HEK293 (cell line): ENCODE measurements around the gene METTL8.
"Not testable (repeated sequence)": the region's sequence is repeated elsewhere in the genome, so short reads cannot be mapped to it uniquely, and the experiment has no call there.

ENCODE experiments used
- CTCF ChIP-seq: fragments of 450-650 bp; formaldehyde crosslinking; IDR thresholded peaks from 2 replicates; pipeline ENCODE4 v1.5.1; 2016; ENCODE audit warnings: missing biosample characterization, missing genetic modification characterization
- KLF1 ChIP-seq: fragments of 450-650 bp; formaldehyde crosslinking; IDR thresholded peaks from 2 replicates; pipeline ENCODE4 v1.5.1; 2016; ENCODE audit warnings: missing biosample characterization, missing genetic modification characterization
- KLF8 ChIP-seq: fragments of 450-650 bp; formaldehyde crosslinking; IDR thresholded peaks from 2 replicates; pipeline ENCODE4 v1.5.1; 2016; ENCODE audit warnings: missing biosample characterization, missing genetic modification characterization
- ZBTB44 ChIP-seq: fragments of 450-650 bp; IDR thresholded peaks from 2 replicates; pipeline ENCODE4 v1.5.1; 2018; ENCODE audit warnings: missing biosample characterization, mild to moderate bottlenecking, missing genetic modification characterization
- ZFP3 ChIP-seq: fragments of 450-650 bp; formaldehyde crosslinking; IDR thresholded peaks from 2 replicates; pipeline ENCODE4 v1.5.1; 2016; ENCODE audit warnings: low read depth, missing biosample characterization, missing genetic modification characterization
- ZNF121 ChIP-seq: fragments of 450-650 bp; formaldehyde crosslinking; IDR thresholded peaks from 2 replicates; pipeline ENCODE4 v1.5.1; 2016; ENCODE audit warnings: missing biosample characterization, missing genetic modification characterization
- ZNF184 ChIP-seq: fragments of 450-650 bp; IDR thresholded peaks from 2 replicates; pipeline ENCODE4 v1.5.1; 2018; ENCODE audit warnings: missing biosample characterization, mild to moderate bottlenecking, missing genetic modification characterization
- ZNF555 ChIP-seq: fragments of 450-650 bp; formaldehyde crosslinking; conservative IDR thresholded peaks from 2 replicates; pipeline ENCODE4 v1.5.1; 2017; ENCODE audit warnings: missing biosample characterization, mild to moderate bottlenecking, missing genetic modification characterization, inconsistent platforms
- ZNF626 ChIP-seq: fragments of 450-650 bp; sonication (Bioruptor Pico); formaldehyde crosslinking; IDR thresholded peaks from 2 replicates; pipeline ENCODE4 v1.5.1; 2018; ENCODE audit warnings: missing biosample characterization, missing genetic modification characterization, inconsistent platforms
- TF ChIP-seq, protein P1 (sequence below): fragments of 450-650 bp; formaldehyde crosslinking; IDR thresholded peaks from 2 replicates; pipeline ENCODE4 v1.5.1; 2016; ENCODE audit warnings: missing biosample characterization, missing genetic modification characterization

DNA sequence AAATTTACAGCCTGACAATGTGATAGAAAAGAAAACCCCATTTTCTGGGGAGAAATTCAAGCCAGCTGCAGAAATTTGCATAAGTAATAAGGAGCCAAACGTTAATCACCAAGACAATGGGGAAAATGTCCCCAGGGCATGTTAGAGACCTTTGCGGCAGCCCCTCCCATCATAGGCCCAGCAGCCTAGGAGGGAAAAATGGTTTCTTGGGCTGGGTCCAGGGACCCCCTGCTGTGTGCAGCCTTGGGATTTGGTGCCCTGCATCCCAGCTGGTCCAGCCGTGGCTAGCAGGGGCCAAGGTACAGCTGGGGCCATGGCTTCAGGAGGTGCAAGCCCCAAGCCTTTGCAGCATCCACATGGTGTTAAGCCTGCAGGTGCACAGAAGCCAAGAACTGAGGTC is 121.6 kb downstream of the METTL8 start:
- TF ChIP-seq CTCF (tag by site-specific recombination); KLF8 (tag by site-specific recombination); ZNF121; ZNF555 (tag by site-specific recombination); ZFP3 (tag by site-specific recombination); ZBTB44 (tag by site-specific recombination); KLF1; ZNF626 (tag by site-specific recombination); ZNF184: not testable (repeated sequence)
- TF ChIP-seq, protein P1, sequence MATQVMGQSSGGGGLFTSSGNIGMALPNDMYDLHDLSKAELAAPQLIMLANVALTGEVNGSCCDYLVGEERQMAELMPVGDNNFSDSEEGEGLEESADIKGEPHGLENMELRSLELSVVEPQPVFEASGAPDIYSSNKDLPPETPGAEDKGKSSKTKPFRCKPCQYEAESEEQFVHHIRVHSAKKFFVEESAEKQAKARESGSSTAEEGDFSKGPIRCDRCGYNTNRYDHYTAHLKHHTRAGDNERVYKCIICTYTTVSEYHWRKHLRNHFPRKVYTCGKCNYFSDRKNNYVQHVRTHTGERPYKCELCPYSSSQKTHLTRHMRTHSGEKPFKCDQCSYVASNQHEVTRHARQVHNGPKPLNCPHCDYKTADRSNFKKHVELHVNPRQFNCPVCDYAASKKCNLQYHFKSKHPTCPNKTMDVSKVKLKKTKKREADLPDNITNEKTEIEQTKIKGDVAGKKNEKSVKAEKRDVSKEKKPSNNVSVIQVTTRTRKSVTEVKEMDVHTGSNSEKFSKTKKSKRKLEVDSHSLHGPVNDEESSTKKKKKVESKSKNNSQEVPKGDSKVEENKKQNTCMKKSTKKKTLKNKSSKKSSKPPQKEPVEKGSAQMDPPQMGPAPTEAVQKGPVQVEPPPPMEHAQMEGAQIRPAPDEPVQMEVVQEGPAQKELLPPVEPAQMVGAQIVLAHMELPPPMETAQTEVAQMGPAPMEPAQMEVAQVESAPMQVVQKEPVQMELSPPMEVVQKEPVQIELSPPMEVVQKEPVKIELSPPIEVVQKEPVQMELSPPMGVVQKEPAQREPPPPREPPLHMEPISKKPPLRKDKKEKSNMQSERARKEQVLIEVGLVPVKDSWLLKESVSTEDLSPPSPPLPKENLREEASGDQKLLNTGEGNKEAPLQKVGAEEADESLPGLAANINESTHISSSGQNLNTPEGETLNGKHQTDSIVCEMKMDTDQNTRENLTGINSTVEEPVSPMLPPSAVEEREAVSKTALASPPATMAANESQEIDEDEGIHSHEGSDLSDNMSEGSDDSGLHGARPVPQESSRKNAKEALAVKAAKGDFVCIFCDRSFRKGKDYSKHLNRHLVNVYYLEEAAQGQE (tag by site-specific recombination) = not testable (repeated sequence)
